GM12873 (cell line): ENCODE results near the gene COX11.

ENCODE experiments used
- TF ChIP-seq, protein P1 (sequence below): IDR thresholded peaks from 2 replicates; pipeline ENCODE4 v1.5.1; 2012; ENCODE audit warnings: low read depth, mild to moderate bottlenecking, moderate library complexity, low read length, control low read depth; ENCODE audit not compliant: insufficient read depth; ENCODE audit errors: missing control alignments

Gene COX11

GRCh38 chr17:54991567-54991966 is 23.1 kb upstream of the COX11 start:
- TF ChIP-seq, protein P1, sequence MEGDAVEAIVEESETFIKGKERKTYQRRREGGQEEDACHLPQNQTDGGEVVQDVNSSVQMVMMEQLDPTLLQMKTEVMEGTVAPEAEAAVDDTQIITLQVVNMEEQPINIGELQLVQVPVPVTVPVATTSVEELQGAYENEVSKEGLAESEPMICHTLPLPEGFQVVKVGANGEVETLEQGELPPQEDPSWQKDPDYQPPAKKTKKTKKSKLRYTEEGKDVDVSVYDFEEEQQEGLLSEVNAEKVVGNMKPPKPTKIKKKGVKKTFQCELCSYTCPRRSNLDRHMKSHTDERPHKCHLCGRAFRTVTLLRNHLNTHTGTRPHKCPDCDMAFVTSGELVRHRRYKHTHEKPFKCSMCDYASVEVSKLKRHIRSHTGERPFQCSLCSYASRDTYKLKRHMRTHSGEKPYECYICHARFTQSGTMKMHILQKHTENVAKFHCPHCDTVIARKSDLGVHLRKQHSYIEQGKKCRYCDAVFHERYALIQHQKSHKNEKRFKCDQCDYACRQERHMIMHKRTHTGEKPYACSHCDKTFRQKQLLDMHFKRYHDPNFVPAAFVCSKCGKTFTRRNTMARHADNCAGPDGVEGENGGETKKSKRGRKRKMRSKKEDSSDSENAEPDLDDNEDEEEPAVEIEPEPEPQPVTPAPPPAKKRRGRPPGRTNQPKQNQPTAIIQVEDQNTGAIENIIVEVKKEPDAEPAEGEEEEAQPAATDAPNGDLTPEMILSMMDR: no peak

DNA sequence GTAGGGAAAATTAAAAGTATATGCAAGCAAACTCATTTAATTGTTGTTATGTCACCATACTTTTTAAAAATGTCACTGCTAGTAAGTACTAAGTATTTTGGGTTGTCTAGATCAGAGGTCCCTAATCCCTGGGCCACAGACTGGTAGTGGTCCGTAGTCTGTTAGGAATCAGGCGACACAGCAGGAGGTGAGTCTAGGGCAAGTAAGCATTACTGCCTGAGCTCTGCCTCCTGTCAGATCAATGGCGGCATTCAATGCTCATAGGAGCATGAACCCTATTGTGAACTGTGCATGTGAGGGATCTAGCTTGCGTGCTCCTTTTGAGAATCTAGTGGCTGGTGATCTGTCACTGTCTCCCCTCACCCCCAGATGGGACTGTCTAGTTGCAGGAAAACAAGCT is 21.7 kb upstream of the COX11 start:
- TF ChIP-seq, protein P1: no peak

DNA sequence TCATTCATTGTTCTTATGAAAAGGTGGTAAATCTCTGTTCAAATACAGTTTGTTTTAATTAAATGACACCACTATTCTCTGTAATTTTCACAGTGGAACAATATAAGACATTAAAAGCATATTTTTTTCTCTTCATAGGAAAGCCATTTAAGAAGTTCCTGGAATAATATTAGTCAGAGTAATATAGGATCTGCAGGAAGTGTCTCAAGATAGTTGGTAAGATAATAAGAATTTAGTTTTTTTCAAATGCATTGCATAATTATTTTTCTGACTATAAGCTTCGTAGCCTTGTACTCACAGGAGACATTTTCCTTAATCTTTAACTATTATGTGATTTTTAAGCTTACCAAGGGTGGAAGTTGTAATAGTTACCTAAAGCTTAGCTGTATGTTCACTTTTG is 17.0 kb upstream of the COX11 start:
- TF ChIP-seq, protein P1: no peak

- TF ChIP-seq, protein P1: no peak
Measured at GRCh38 chr17:54983260-54983659, 14.8 kb upstream of the COX11 start.

- TF ChIP-seq, protein P1: no peak
Measured at GRCh38 chr17:54982399-54982798, 13.9 kb upstream of the COX11 start.

- TF ChIP-seq, protein P1: no peak
Measured at GRCh38 chr17:54980375-54980774, 11.9 kb upstream of the COX11 start.

DNA sequence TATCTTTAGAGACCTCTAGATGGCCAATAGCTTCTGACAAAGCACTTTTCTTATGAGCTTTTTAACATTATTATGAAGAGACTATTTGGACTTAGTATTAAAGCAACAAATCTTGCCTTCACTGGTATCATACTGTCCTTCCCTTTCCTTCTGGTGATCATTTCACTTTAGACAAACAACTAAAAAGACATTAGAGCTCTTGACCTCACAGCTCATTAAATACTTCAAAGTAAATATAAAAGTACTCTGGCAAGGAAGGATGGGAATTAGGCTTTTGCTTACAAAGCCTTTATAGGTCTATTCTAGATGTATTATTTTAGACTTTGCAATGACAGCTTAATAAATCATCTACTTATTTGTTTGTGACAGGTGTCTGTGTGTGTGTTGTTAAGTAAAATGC is 11.2 kb upstream of the COX11 start:
- TF ChIP-seq, protein P1: no peak
